C4-2B (cell line): ENCODE measurements around the gene MORN1.

ENCODE experiments used
- CTCF ChIP-seq: fragments of 450-650 bp; conservative IDR thresholded peaks from 2 replicates; pipeline ENCODE4 v1.5.1; 2017; ENCODE audit warnings: mild to moderate bottlenecking
- ZFX ChIP-seq: fragments of 450-650 bp; IDR thresholded peaks from 2 replicates; pipeline ENCODE4 v1.6.1; 2017

DNA sequence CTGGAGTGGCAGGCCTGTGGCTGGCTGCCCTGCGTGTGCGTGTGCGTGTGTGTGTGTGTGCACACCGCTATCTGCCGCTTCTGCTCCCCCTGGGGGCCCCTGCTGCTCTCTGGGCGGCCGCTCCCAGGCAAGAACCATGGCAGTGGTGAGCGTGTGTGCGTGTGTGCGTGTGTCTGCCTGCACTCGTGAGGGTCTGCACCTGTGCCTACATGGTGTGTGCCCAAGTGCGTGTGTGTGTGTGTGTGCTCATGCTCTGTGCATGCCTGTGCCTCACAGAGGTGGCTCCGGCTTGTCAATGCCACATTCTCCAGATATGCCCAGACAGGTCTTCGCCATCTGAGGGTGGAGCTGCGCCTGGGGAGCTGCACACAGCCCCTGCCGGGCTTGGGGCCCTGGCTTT, 39.7 kb upstream of the MORN1 start:
- TF ChIP-seq CTCF (no peak), ZFX (no peak)
